HEK293 (cell line): Measurements from ENCODE around the gene SIRT7.
A peak's percentile ranks its signal among the peaks of the same experiment; 100 is the strongest.

Experiments used
- CTCF ChIA-PET: fragments of 350-600 bp; formaldehyde crosslinking; extraction: SDS; loops from one replicate; lab custom pipeline; 2021; ENCODE audit warnings: antibody characterized with exemption; lab: Yijun Ruan, JAX
- POLR2A ChIA-PET: fragments of 300-600 bp; formaldehyde crosslinking; extraction: SDS; loops from one replicate; lab custom pipeline; 2020; ENCODE audit warnings: antibody characterized with exemption, inconsistent platforms; lab: Yijun Ruan, JAX
- H3K27ac ChIP-seq: fragments of 200-500 bp; sonication (Bioruptor generic); 2 replicates; pipeline ENCODE4 v1.5.1; 2014; ENCODE audit warnings: low read depth, low read length, control low read depth, inconsistent platforms; ENCODE audit errors: extremely low read depth
- H3K36me3 ChIP-seq, 2 experiments: fragments of 200-500 bp in 1 of 2; sonication (Bioruptor generic) in 1 of 2; 1 replicate in 1 of 2; 2 replicates in 1 of 2; pipeline ENCODE4 v1.5.1; 2014 to 2017; ENCODE audit warnings: inconsistent platforms in 2 of 2, low read length in 2 of 2; ENCODE audit not compliant: control insufficient read depth in 2 of 2, insufficient read depth in 1 of 2
- H3K4me1 ChIP-seq: fragments of 200-500 bp; sonication (Bioruptor generic); 2 replicates; pipeline ENCODE4 v1.5.1; 2014; ENCODE audit warnings: mild to moderate bottlenecking, low read length, inconsistent platforms; ENCODE audit not compliant: control insufficient read depth, insufficient read depth
- H3K4me3 ChIP-seq: 2 replicates; pipeline ENCODE4 v1.5.1; 2011; ENCODE audit warnings: low read depth, mild to moderate bottlenecking, control low read depth, low read length, moderate library complexity
- H3K9me3 ChIP-seq: fragments of 200-500 bp; sonication (Bioruptor generic); 2 replicates; pipeline ENCODE4 v1.5.1; 2014; ENCODE audit warnings: low read depth, low read length, inconsistent platforms; ENCODE audit not compliant: control insufficient read depth, insufficient read depth
- ATF2 ChIP-seq: fragments of 450-650 bp; formaldehyde crosslinking; IDR thresholded peaks from 2 replicates; pipeline ENCODE4 v1.5.1; 2016; ENCODE audit warnings: missing biosample characterization, missing genetic modification characterization, low read depth
- EGR2 ChIP-seq: fragments of 450-650 bp; formaldehyde crosslinking; IDR thresholded peaks from 2 replicates; pipeline ENCODE4 v1.5.1; 2016; ENCODE audit warnings: low read depth, missing biosample characterization, missing genetic modification characterization
- GLIS1 ChIP-seq: fragments of 450-650 bp; formaldehyde crosslinking; IDR thresholded peaks from 2 replicates; pipeline ENCODE4 v1.5.1; 2016; ENCODE audit warnings: missing biosample characterization, missing genetic modification characterization
- MEIS1 ChIP-seq: sonication (generic); formaldehyde crosslinking; IDR thresholded peaks from 2 replicates; pipeline ENCODE4 v1.8.1; 2022; ENCODE audit warnings: missing genetic modification reagents, mild to moderate bottlenecking, borderline replicate concordance
- REST ChIP-seq: fragments of 450-650 bp; formaldehyde crosslinking; IDR thresholded peaks from 2 replicates; pipeline ENCODE4 v1.5.1; 2016; ENCODE audit warnings: missing biosample characterization, missing genetic modification characterization
- SALL2 ChIP-seq: fragments of 450-650 bp; formaldehyde crosslinking; IDR thresholded peaks from 2 replicates; pipeline ENCODE4 v1.5.0; 2017; ENCODE audit warnings: missing biosample characterization, mild to moderate bottlenecking, missing genetic modification characterization, borderline replicate concordance
- ZFHX2 ChIP-seq: fragments of 450-650 bp; formaldehyde crosslinking; conservative IDR thresholded peaks from 2 replicates; pipeline ENCODE4 v1.5.1; 2016; ENCODE audit warnings: missing biosample characterization, missing genetic modification characterization
- ZIC2 ChIP-seq: fragments of 450-650 bp; formaldehyde crosslinking; IDR thresholded peaks from 2 replicates; pipeline ENCODE4 v1.5.1; 2016; ENCODE audit warnings: missing biosample characterization, missing genetic modification characterization
- ZNF248 ChIP-seq: fragments of 450-650 bp; formaldehyde crosslinking; IDR thresholded peaks from 2 replicates; pipeline ENCODE4 v1.5.1; 2017; ENCODE audit warnings: missing biosample characterization, missing genetic modification characterization
- ZNF423 ChIP-seq: fragments of 450-650 bp; formaldehyde crosslinking; IDR thresholded peaks from 2 replicates; pipeline ENCODE4 v1.5.1; 2016; ENCODE audit warnings: missing biosample characterization, missing genetic modification characterization
- ZNF610 ChIP-seq: fragments of 450-650 bp; formaldehyde crosslinking; IDR thresholded peaks from 2 replicates; pipeline ENCODE4 v1.5.1; 2016; ENCODE audit warnings: missing biosample characterization, missing genetic modification characterization, borderline replicate concordance
- ZNF629 ChIP-seq: fragments of 450-650 bp; formaldehyde crosslinking; IDR thresholded peaks from 2 replicates; pipeline ENCODE4 v1.5.1; 2017; ENCODE audit warnings: missing biosample characterization, missing genetic modification characterization
- ZNF660 ChIP-seq: fragments of 450-650 bp; IDR thresholded peaks from 2 replicates; pipeline ENCODE4 v1.5.1; 2018; ENCODE audit warnings: missing biosample characterization, mild to moderate bottlenecking, missing genetic modification characterization
- ZNF76 ChIP-seq: fragments of 450-650 bp; formaldehyde crosslinking; IDR thresholded peaks from 2 replicates; pipeline ENCODE4; 2016; ENCODE audit warnings: low read depth, missing biosample characterization, missing genetic modification characterization, borderline replicate concordance
- ZNF777 ChIP-seq: fragments of 450-650 bp; formaldehyde crosslinking; IDR thresholded peaks from 2 replicates; pipeline ENCODE4 v1.5.1; 2017; ENCODE audit warnings: missing biosample characterization, missing genetic modification characterization, borderline replicate concordance
- ZSCAN30 ChIP-seq: fragments of 450-650 bp; IDR thresholded peaks from 2 replicates; pipeline ENCODE4 v1.5.1; 2018; ENCODE audit warnings: missing biosample characterization, mild to moderate bottlenecking, missing genetic modification characterization, moderate library complexity
- TF ChIP-seq, protein P1 (sequence below): fragments of 450-650 bp; formaldehyde crosslinking; IDR thresholded peaks from 2 replicates; pipeline ENCODE4 v1.5.1; 2016; ENCODE audit warnings: missing biosample characterization, missing genetic modification characterization
- TF ChIP-seq, protein P2 (sequence below): fragments of 450-650 bp; formaldehyde crosslinking; IDR thresholded peaks from 2 replicates; pipeline ENCODE4 v1.5.1; 2016; ENCODE audit warnings: missing biosample characterization, missing genetic modification characterization
- TF ChIP-seq, protein P3 (sequence below): fragments of 450-650 bp; formaldehyde crosslinking; IDR thresholded peaks from 2 replicates; pipeline ENCODE4 v1.5.1; 2016; ENCODE audit warnings: missing biosample characterization, missing genetic modification characterization

Gene SIRT7

GRCh38 chr17:81900181-81900820 lies 17.7 kb downstream of the SIRT7 start:
- peaks cover 30 to 68% of the 10 kb centered on the region in 2 experiments for H3K36me3 ChIP-seq

GRCh38 chr17:81899514-81900166 lies 18.3 kb downstream of the SIRT7 start:
- Histone ChIP-seq H3K4me3 (no peak overlapping the region), H3K36me3 (peaks cover 37 to 68% of the 10 kb centered on the region in 2 experiments), H3K27ac (no peak overlapping the region; the same call in 1 of the 2 replicates)
- POLR2A ChIA-PET, result interaction anchor here (0.6 kb wide), 2 partner anchors 17 to 141 kb away, joined by 3 to 9 read pairs; no protein-coding TSS in a partner anchor
- TF ChIP-seq REST (tag by site-specific recombination), result no peak
- TF ChIP-seq ZIC2 (tag by site-specific recombination), result peak; percentile 56
- TF ChIP-seq, all 188 proteins: peak for 1
- CTCF ChIA-PET, result no interaction called here
- Histone ChIP-seq H3K9me3 (no peaks in the 10 kb centered on the region), H3K4me1 (0 out of 2 replicates have a peak, but pooled peaks cover 4% of the 10 kb centered on the region)

More at GRCh38 chr17:81900181-81900820, 17.7 kb downstream of the SIRT7 start:
- H3K4me1 ChIP-seq, result 0 out of 2 replicates have a peak, but pooled peaks cover 4% of the 10 kb centered on the region
- CTCF ChIA-PET, result no interaction called here
- H3K27ac ChIP-seq, result no peak overlapping the region
- TF ChIP-seq ZNF660 (no peak), ZFHX2 (peak; percentile 55; the same call in 1 of the 2 replicates), EGR2 (tag by site-specific recombination) (peak; percentile 63), ATF2 (tag by site-specific recombination) (no peak), ZNF248 (tag by site-specific recombination) (no peak)
- TF ChIP-seq, protein P1, sequence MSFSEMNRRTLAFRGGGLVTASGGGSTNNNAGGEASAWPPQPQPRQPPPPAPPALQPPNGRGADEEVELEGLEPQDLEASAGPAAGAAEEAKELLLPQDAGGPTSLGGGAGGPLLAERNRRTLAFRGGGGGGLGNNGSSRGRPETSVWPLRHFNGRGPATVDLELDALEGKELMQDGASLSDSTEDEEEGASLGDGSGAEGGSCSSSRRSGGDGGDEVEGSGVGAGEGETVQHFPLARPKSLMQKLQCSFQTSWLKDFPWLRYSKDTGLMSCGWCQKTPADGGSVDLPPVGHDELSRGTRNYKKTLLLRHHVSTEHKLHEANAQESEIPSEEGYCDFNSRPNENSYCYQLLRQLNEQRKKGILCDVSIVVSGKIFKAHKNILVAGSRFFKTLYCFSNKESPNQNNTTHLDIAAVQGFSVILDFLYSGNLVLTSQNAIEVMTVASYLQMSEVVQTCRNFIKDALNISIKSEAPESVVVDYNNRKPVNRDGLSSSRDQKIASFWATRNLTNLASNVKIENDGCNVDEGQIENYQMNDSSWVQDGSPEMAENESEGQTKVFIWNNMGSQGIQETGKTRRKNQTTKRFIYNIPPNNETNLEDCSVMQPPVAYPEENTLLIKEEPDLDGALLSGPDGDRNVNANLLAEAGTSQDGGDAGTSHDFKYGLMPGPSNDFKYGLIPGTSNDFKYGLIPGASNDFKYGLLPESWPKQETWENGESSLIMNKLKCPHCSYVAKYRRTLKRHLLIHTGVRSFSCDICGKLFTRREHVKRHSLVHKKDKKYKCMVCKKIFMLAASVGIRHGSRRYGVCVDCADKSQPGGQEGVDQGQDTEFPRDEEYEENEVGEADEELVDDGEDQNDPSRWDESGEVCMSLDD, result no peak
- TF ChIP-seq, all 188 proteins: peak for 2
- POLR2A ChIA-PET, result interaction anchor here (0.6 kb wide), 2 partner anchors 16 to 140 kb away, joined by 3 to 9 read pairs; no protein-coding TSS in a partner anchor
- no peak overlapping the region for H3K4me3 ChIP-seq
- no peaks in the 10 kb centered on the region for H3K9me3 ChIP-seq

- Histone ChIP-seq H3K9me3 (no peaks in the 10 kb centered on the region), H3K4me3 (no peak overlapping the region), H3K27ac (peak overlapping the region; percentile 30), H3K4me1 (0 out of 2 replicates have a peak, but pooled peaks cover 4% of the 10 kb centered on the region), H3K36me3 (peaks cover 44 to 69% of the 10 kb centered on the region in 2 experiments)
- ChIA-PET CTCF (no interaction called here), POLR2A (interaction anchor here (0.9 kb wide), 1 partner anchor 129 kb away, joined by 3 read pairs; no protein-coding TSS in a partner anchor)
- TF ChIP-seq ZIC2 (tag by site-specific recombination) (peak; percentile 34), ZSCAN30 (tag by site-specific recombination) (no peak), SALL2 (tag by site-specific recombination) (no peak), GLIS1 (tag by site-specific recombination) (no peak; the same call in 1 of the 2 replicates), ZNF76 (tag by site-specific recombination) (no peak), ZNF610 (no peak), MEIS1 (CRISPR knock-in tag) (no peak), ZNF777 (no peak), ZNF423 (no peak), ZNF629 (no peak)
- TF ChIP-seq, protein P2, sequence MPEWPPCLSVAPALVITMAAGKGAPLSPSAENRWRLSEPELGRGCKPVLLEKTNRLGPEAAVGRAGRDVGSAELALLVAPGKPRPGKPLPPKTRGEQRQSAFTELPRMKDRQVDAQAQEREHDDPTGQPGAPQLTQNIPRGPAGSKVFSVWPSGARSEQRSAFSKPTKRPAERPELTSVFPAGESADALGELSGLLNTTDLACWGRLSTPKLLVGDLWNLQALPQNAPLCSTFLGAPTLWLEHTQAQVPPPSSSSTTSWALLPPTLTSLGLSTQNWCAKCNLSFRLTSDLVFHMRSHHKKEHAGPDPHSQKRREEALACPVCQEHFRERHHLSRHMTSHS, result no peak
- TF ChIP-seq, protein P3, sequence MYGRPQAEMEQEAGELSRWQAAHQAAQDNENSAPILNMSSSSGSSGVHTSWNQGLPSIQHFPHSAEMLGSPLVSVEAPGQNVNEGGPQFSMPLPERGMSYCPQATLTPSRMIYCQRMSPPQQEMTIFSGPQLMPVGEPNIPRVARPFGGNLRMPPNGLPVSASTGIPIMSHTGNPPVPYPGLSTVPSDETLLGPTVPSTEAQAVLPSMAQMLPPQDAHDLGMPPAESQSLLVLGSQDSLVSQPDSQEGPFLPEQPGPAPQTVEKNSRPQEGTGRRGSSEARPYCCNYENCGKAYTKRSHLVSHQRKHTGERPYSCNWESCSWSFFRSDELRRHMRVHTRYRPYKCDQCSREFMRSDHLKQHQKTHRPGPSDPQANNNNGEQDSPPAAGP, result no peak
Observed at GRCh38 chr17:81898885-81899284, 19.1 kb downstream of the SIRT7 start.
